ENCODE data around the gene RNU2-63P. TPM values are rescaled to one million over a fixed set of nuclear protein-coding genes. Genes with fewer than 3 reads are reported as not detected.
"Not testable (repeated sequence)": the region's sequence is repeated elsewhere in the genome, so short reads cannot be mapped to it uniquely, and the experiment has no call there.

Gene RNU2-63P
- total RNA-seq, 1 donor from 2014 or later = 28.5 TPM

DNA sequence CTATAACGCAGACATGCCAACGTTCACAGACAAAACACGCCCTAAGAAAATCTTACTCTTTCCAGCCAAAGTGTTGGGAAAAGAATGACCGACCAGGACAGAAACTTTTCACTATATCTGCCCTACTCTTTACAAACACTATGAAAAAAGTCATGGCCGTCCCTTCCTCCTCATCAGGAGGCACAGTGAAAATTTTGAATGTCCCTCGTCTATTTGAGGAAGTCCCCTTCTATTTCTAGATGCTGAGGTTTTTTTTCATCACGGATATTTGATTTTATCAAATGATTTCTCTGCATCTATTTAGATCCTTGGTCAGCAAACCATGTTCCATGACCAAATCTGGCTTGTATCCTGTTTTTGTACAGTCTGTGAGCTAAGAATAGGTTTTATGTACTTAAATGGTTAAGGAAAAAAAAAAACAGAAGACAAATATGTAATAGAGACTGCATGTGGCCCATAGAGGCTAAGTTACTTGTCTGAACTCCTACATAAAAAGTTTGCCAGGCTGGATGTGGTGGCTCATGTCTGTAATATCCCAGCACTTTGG lies 22.0 kb downstream of the RNU2-63P start:
- H3K4me3 Mint-ChIP-seq; H3K27ac Mint-ChIP-seq; H3K36me3 Mint-ChIP-seq (ENCODE audit: low read depth); H3K4me1 Mint-ChIP-seq (ENCODE audit: low read depth); H3K9me3 Mint-ChIP-seq; intact Hi-C loops (cut with micrococcal nuclease); H3K27me3 Mint-ChIP-seq (ENCODE audit: insufficient read depth); DNase-seq (ENCODE audit: low spot score): not testable (repeated sequence)

DNA sequence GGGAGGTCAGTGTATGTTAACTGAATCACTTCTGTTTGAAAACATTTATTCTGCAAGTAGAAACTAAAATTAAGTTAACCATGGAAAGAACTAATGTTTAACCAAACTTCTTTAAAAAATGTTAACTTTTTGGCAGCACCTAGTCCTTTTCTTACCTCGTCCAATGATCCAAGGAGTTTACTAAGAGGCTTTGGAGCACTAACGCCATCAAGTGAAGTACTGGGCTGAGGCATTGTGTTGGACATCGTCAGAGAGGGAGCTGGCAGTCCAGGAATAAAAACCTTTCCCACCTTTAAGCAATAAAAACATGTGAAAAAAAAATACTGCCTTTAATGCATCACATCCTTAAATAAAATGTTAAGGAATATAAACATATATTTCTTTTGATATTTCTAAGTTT lies 23.8 kb downstream of the RNU2-63P start:
- H3K9me3 Mint-ChIP-seq; H3K27me3 Mint-ChIP-seq (ENCODE audit: insufficient read depth); H3K36me3 Mint-ChIP-seq (ENCODE audit: low read depth); H3K4me3 Mint-ChIP-seq; H3K27ac Mint-ChIP-seq; H3K4me1 Mint-ChIP-seq (ENCODE audit: low read depth); DNase-seq (ENCODE audit: low spot score); intact Hi-C loops (cut with micrococcal nuclease): not testable (repeated sequence)

DNA sequence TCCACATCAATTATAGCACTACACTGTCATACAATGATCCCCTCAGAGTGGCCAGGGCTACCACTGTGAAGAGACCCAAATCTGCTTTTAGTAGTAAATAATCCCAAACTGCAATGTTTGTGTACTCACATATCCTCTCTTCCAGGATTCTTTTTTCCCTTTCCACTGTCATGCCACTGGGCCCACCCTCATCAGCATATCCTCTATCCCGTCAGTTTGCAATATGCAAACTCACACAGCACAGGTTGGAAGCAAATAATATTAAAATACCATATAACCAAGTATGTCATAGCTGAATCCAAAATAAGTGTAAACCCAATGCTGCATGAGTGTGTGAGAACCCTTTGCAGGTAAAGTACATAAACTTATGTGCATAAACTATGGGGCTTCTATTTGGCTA lies 28.9 kb downstream of the RNU2-63P start:
- H3K36me3 Mint-ChIP-seq (ENCODE audit: low read depth); intact Hi-C loops (cut with micrococcal nuclease); H3K27ac Mint-ChIP-seq; H3K27me3 Mint-ChIP-seq (ENCODE audit: insufficient read depth); DNase-seq (ENCODE audit: low spot score); H3K9me3 Mint-ChIP-seq; H3K4me1 Mint-ChIP-seq (ENCODE audit: low read depth); H3K4me3 Mint-ChIP-seq: not testable (repeated sequence)

DNA sequence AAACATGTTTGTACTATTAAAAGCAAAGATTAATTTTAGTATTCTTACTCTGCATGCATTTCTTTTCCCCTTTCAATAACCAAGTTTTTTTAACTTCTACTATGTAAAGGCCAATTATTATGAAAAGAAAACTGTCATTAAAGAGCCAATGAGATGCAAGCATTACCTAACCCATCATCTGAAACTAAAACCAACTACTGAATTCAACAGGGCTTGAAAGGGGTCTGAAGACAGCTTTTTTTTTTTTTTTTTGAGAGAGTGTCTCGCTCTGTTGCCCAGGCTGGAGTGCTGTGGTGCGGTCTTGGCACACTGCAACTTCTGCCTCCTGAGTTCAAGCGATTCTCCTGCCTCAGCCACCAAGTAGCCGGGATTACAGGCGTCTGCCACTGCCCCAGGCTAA lies 30.4 kb downstream of the RNU2-63P start:
- intact Hi-C loops (cut with micrococcal nuclease); H3K4me3 Mint-ChIP-seq; H3K4me1 Mint-ChIP-seq (ENCODE audit: low read depth); H3K27ac Mint-ChIP-seq; H3K36me3 Mint-ChIP-seq (ENCODE audit: low read depth); DNase-seq (ENCODE audit: low spot score); H3K9me3 Mint-ChIP-seq; H3K27me3 Mint-ChIP-seq (ENCODE audit: insufficient read depth): not testable (repeated sequence)

DNA sequence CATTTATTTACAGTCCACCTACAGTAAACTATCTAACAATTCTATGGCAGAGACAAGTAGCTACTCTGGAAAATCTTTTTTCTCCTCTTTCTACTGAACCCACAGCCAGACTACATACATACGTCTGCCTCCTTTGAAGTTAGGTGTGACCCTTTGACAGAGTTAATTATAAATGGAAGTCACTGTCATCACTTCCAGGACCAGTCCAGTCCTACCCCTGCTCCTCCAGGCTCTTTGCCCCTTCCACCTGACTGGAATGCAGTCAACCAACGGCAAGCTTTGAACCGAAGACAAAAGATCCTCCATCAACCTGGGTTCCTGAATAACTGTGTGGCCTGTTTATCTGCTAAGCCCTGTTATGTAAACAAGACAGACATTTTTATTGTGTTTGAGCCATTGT lies 35.2 kb downstream of the RNU2-63P start:
- H3K4me1 Mint-ChIP-seq (ENCODE audit: low read depth); H3K4me3 Mint-ChIP-seq: not testable (repeated sequence)

DNA sequence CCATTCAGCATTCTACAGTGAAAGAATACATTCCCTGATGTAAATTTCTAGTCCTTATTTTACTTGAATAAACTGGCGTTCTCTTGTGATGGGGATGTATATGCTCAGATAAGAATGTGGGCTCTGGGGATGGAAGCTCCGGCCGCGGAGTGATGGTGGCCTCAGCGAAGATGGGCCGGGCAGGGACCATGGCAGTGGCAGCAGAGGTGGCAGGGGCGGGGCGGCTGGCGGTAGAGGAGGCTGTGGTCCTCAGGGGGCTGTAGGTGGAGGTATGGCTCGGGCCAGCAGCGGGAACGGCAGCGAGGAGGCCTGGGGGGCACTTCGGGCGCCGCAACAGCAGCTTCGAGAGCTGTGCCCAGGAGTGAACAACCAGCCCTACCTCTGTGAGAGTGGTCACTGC lies 44.0 kb downstream of the RNU2-63P start:
- H3K27me3 Mint-ChIP-seq (ENCODE audit: insufficient read depth); H3K27ac Mint-ChIP-seq; H3K9me3 Mint-ChIP-seq; H3K4me1 Mint-ChIP-seq (ENCODE audit: low read depth); DNase-seq (ENCODE audit: low spot score); H3K4me3 Mint-ChIP-seq; H3K36me3 Mint-ChIP-seq (ENCODE audit: low read depth); intact Hi-C loops (cut with micrococcal nuclease): not testable (repeated sequence)

More for the DNA sequence above, 35.2 kb downstream of the RNU2-63P start:
- intact Hi-C loops (cut with micrococcal nuclease); H3K27me3 Mint-ChIP-seq (ENCODE audit: insufficient read depth); DNase-seq (ENCODE audit: low spot score); H3K36me3 Mint-ChIP-seq (ENCODE audit: low read depth); H3K27ac Mint-ChIP-seq; H3K9me3 Mint-ChIP-seq: not testable (repeated sequence)

Other genes with a start within 250 kb of the RNU2-63P start
- gene RGPD2, start 190.8 kb downstream of the RNU2-63P start, total RNA-seq = 2.4 and 4.2 TPM in 2 replicates
- gene KRCC1, start 39.2 kb upstream of the RNU2-63P start, total RNA-seq = 16.9 and 17.9 TPM in 2 replicates
- not detected in 2 replicates for gene SMYD1, start 51.3 kb upstream of the RNU2-63P start, total RNA-seq
- gene FABP1, start 111.5 kb upstream of the RNU2-63P start, total RNA-seq = not detected in 2 replicates
- gene THNSL2, start 153.8 kb upstream of the RNU2-63P start, total RNA-seq = 0.17 and 0.70 TPM in 2 replicates